H9 (cell line): ENCODE data around the gene TRAK1. TPM values are rescaled to one million over a fixed set of nuclear protein-coding genes. Genes with fewer than 3 reads are reported as not detected.

Source experiments
- DNase-seq: peaks from one replicate; pipeline ENCODE4 v3.0.0-alpha.2; 2017
- H2AFZ ChIP-seq: one replicate; pipeline ENCODE4 v1.6.1; 2013; ENCODE audit warnings: mild to moderate bottlenecking, low read length, control low read depth, moderate library complexity
- H2AK5ac ChIP-seq: 2 replicates; pipeline ENCODE4 v1.6.1; 2013; ENCODE audit warnings: low read length, control low read depth, mixed read lengths; ENCODE audit not compliant: insufficient read length
- H2BK120ac ChIP-seq: one replicate; pipeline ENCODE4 v1.6.1; 2013; ENCODE audit warnings: low read depth, mild to moderate bottlenecking, low read length, control low read depth, inconsistent platforms; ENCODE audit not compliant: poor library complexity, severe bottlenecking
- H2BK12ac ChIP-seq: 2 replicates; pipeline ENCODE4 v1.6.1; 2013; ENCODE audit warnings: low read length, control low read depth, mixed read lengths, low read depth; ENCODE audit not compliant: insufficient read length
- H2BK15ac ChIP-seq: 2 replicates; pipeline ENCODE4 v1.6.1; 2013; ENCODE audit warnings: low read depth, low read length, control low read depth
- H2BK20ac ChIP-seq: one replicate; pipeline ENCODE4 v1.6.1; 2013; ENCODE audit warnings: low read depth, mild to moderate bottlenecking, low read length, control low read depth, inconsistent platforms; ENCODE audit not compliant: poor library complexity, severe bottlenecking
- H2BK5ac ChIP-seq: 2 replicates; pipeline ENCODE4 v1.6.1; 2013; ENCODE audit warnings: low read length, control low read depth, mixed read lengths; ENCODE audit not compliant: insufficient read length
- H3K14ac ChIP-seq: 2 replicates; pipeline ENCODE4 v1.6.1; 2013; ENCODE audit warnings: low read length, control low read depth; ENCODE audit not compliant: insufficient read depth
- H3K18ac ChIP-seq: 2 replicates; pipeline ENCODE4 v1.6.1; 2013; ENCODE audit warnings: low read depth, mild to moderate bottlenecking, mixed read lengths, low read length, control low read depth; ENCODE audit not compliant: insufficient read length
- H3K23ac ChIP-seq: 2 replicates; pipeline ENCODE4 v1.6.1; 2013; ENCODE audit warnings: low read length, control low read depth, mixed read lengths, low read depth; ENCODE audit not compliant: insufficient read length
- H3K23me2 ChIP-seq: 2 replicates; pipeline ENCODE4 v1.6.1; 2013; ENCODE audit warnings: low read depth, mild to moderate bottlenecking, mixed read lengths, low read length, control low read depth; ENCODE audit not compliant: insufficient read length, poor library complexity, severe bottlenecking
- H3K27ac ChIP-seq: 2 replicates; pipeline ENCODE4 v1.5.1; 2013; ENCODE audit warnings: low read length, control low read depth, mixed read lengths, low read depth; ENCODE audit not compliant: insufficient read length
- H3K27me3 ChIP-seq: 2 replicates; pipeline ENCODE4 v1.6.1; 2013; ENCODE audit warnings: low read length, control low read depth, inconsistent platforms; ENCODE audit not compliant: insufficient read depth
- H3K4ac ChIP-seq: 2 replicates; pipeline ENCODE4 v1.6.1; 2013; ENCODE audit warnings: low read depth, mild to moderate bottlenecking, control low read depth, inconsistent platforms, low read length, moderate library complexity
- H3K4me1 ChIP-seq: 2 replicates; pipeline ENCODE4 v1.6.1; 2013; ENCODE audit warnings: low read length, control low read depth, inconsistent platforms; ENCODE audit not compliant: insufficient read depth
- H3K4me2 ChIP-seq: 2 replicates; pipeline ENCODE4 v1.6.1; 2013; ENCODE audit warnings: low read length, control low read depth, mixed read lengths; ENCODE audit not compliant: insufficient read length, insufficient read depth
- H3K56ac ChIP-seq: 2 replicates; pipeline ENCODE4 v1.6.1; 2013; ENCODE audit warnings: low read depth, mild to moderate bottlenecking, mixed read lengths, low read length, control low read depth; ENCODE audit not compliant: insufficient read length
- H3K79me1 ChIP-seq: 2 replicates; pipeline ENCODE4 v1.6.1; 2013; ENCODE audit warnings: low read depth, mild to moderate bottlenecking, moderate library complexity, low read length, control low read depth, inconsistent platforms; ENCODE audit not compliant: insufficient read depth, poor library complexity, severe bottlenecking
- H3K79me2 ChIP-seq: 2 replicates; pipeline ENCODE4 v1.6.1; 2013; ENCODE audit warnings: low read length, control low read depth, inconsistent platforms; ENCODE audit not compliant: insufficient read depth
- H3K9ac ChIP-seq: 2 replicates; pipeline ENCODE4 v1.6.1; 2013; ENCODE audit warnings: low read length, control low read depth, mixed read lengths; ENCODE audit not compliant: insufficient read length; ENCODE audit errors: extremely low read depth
- H3K9me3 ChIP-seq: one replicate; pipeline ENCODE4 v1.6.1; 2013; ENCODE audit warnings: low read depth, low read length, inconsistent platforms; ENCODE audit not compliant: control insufficient read depth
- H3T11ph ChIP-seq: one replicate; pipeline ENCODE4 v1.6.1; 2013; ENCODE audit warnings: mild to moderate bottlenecking, low read length, control low read depth, inconsistent platforms
- H4K20me1 ChIP-seq: one replicate; pipeline ENCODE4 v1.6.1; 2013; ENCODE audit not compliant: control insufficient read depth, insufficient read length, insufficient read depth
- H4K5ac ChIP-seq: 2 replicates; pipeline ENCODE4 v1.6.1; 2013; ENCODE audit warnings: low read depth, mild to moderate bottlenecking, mixed read lengths, low read length, control low read depth; ENCODE audit not compliant: insufficient read length
- H4K8ac ChIP-seq: replicated peaks from 2 replicates; pipeline ENCODE4 v1.6.1; 2013; ENCODE audit warnings: low read length, control low read depth, mixed read lengths, low read depth; ENCODE audit not compliant: insufficient read length
- H4K91ac ChIP-seq: 2 replicates; pipeline ENCODE4 v1.6.1; 2013; ENCODE audit warnings: low read depth, mild to moderate bottlenecking, moderate library complexity, mixed read lengths, low read length, control low read depth; ENCODE audit not compliant: insufficient read length
- H3K27ac Mint-ChIP-seq, 3 experiments: 2 replicates in 2 of 3; 3 replicates in 1 of 3; pipeline ENCODE4 v1.8.0; 2020 to 2021; ENCODE audit warnings: mixed read lengths in 3 of 3, mild to moderate bottlenecking in 1 of 3, moderate library complexity in 1 of 3
- H3K27me3 Mint-ChIP-seq: 2 replicates; pipeline ENCODE4 v1.8.0; 2021; ENCODE audit warnings: low read depth, mild to moderate bottlenecking, moderate library complexity, mixed read lengths
- H3K36me3 Mint-ChIP-seq, 3 experiments: 2 replicates in 2 of 3; 3 replicates in 1 of 3; pipeline ENCODE4 v1.8.0; 2020 to 2021; ENCODE audit warnings: low read depth in 3 of 3, mixed read lengths in 3 of 3; ENCODE audit not compliant: insufficient read depth in 1 of 3
- H3K4me1 Mint-ChIP-seq, 2 experiments: 2 replicates each; pipeline ENCODE4 v1.8.0; 2020; ENCODE audit warnings: mixed read lengths in 2 of 2
- H3K4me3 Mint-ChIP-seq, 2 experiments: 2 replicates in 1 of 2; 3 replicates in 1 of 2; pipeline ENCODE4 v1.8.0; 2020 to 2021; ENCODE audit warnings: mild to moderate bottlenecking in 2 of 2, mixed read lengths in 2 of 2, moderate library complexity in 1 of 2
- H3K9me3 Mint-ChIP-seq, 2 experiments: 2 replicates in 1 of 2; 3 replicates in 1 of 2; pipeline ENCODE4 v1.8.0; 2020; ENCODE audit warnings: mild to moderate bottlenecking in 2 of 2, mixed read lengths in 2 of 2, moderate library complexity in 1 of 2
- WGBS: extraction: QIAGEN DNeasy Blood & Tissue Kit; methylation state at CpG from one replicate; pipeline ENCODE4 v1.1.7; 2013; ENCODE audit warnings: missing lambda C conversion rate, low lambda C conversion rate, mixed read lengths; ENCODE audit not compliant: insufficient read length; ENCODE audit errors: extremely low coverage; 5-methylcytosine and 5-hydroxymethylcytosine counted together
- total RNA-seq: library from RNA; stranded (reverse); gene quantifications from 2 replicates; pipeline ENCODE4 v1.2.1, GENCODE V29; 2021
- TF ChIP-seq, protein P1 (sequence below): fragments of 200-600 bp; sonication (generic); conservative IDR thresholded peaks from 3 replicates; pipeline ENCODE4 v1.8.0; 2021; ENCODE audit warnings: antibody characterized with exemption, mild to moderate bottlenecking

Gene TRAK1
- total RNA-seq, 1 experiment from 2014 or later = 34.2 TPM

DNA sequence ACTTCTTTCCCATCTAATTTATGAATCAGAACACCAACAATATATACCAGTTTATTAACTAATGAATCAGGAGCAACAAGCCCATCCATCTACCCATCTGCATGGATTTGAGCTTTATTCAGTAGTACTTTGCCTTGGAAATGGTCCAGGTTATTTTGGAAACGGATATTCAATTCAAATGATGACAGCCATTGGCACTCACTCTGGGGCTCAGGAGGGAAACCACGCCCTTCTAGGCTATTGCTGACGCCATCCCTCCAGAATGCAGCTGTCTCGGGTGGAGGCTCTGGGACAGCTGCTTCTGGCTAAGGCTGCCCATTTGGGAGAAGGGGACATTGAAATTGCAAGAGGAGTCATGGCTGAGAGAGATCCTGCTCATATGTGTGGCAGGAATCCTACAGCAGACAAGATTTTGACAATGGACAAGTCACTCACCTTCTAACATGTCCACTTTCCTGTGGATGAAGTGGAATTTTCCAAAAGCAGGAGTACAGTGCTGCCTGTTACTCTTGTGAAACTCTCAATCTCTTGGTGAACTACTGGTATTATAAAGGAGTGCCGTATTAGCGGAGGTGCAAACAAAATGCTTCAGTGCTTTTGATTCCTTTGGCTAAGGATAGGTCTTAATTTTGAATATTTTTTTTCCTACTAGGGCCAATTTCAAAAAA lies 29.3 kb upstream of the TRAK1 start:
- Histone ChIP-seq H3K27me3 (no peaks in the 10 kb centered on the region), H4K91ac (no peak overlapping the region), H2BK12ac (peak overlapping the region; percentile 98), H3K27ac (peak overlapping the region; percentile 81), H2BK15ac (peak overlapping the region; percentile 57), H3K23me2 (no peaks in the 10 kb centered on the region), H4K8ac (no peak overlapping the region), H3K9me3 (no peaks in the 10 kb centered on the region), H2AFZ (no peak overlapping the region), H4K20me1 (peaks cover 3% of the 10 kb centered on the region), H3K4ac (no peak overlapping the region; the same call in 1 of the 2 replicates), H3K23ac (no peak overlapping the region), H3K9ac (no peak overlapping the region), H2BK5ac (peak overlapping the region; percentile 82), H3T11ph (no peak overlapping the region), H3K4me2 (no peak overlapping the region), H3K56ac (no peak overlapping the region), H2AK5ac (peak overlapping the region; percentile 88), H3K18ac (peak overlapping the region; percentile 82), H3K79me2 (no peaks in the 10 kb centered on the region; the same call in 1 of the 2 replicates), H3K4me1 (peaks cover 11% of the 10 kb centered on the region; the same call in 1 of the 2 replicates), H2BK120ac (peak overlapping the region; percentile 51), H3K79me1 (no peaks in the 10 kb centered on the region), H4K5ac (peak overlapping the region; percentile 73), H3K14ac (no peak overlapping the region), H2BK20ac (no peak overlapping the region)
- no CpG with 5 or more reads among the region's 6 CpGs for WGBS
- TF ChIP-seq, protein P1, sequence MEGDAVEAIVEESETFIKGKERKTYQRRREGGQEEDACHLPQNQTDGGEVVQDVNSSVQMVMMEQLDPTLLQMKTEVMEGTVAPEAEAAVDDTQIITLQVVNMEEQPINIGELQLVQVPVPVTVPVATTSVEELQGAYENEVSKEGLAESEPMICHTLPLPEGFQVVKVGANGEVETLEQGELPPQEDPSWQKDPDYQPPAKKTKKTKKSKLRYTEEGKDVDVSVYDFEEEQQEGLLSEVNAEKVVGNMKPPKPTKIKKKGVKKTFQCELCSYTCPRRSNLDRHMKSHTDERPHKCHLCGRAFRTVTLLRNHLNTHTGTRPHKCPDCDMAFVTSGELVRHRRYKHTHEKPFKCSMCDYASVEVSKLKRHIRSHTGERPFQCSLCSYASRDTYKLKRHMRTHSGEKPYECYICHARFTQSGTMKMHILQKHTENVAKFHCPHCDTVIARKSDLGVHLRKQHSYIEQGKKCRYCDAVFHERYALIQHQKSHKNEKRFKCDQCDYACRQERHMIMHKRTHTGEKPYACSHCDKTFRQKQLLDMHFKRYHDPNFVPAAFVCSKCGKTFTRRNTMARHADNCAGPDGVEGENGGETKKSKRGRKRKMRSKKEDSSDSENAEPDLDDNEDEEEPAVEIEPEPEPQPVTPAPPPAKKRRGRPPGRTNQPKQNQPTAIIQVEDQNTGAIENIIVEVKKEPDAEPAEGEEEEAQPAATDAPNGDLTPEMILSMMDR = no peak
- no peak overlapping the region for H3K4me3 Mint-ChIP-seq
- H3K9me3 Mint-ChIP-seq = no peaks in the 10 kb centered on the region
- peaks cover 63 to 69% of the 10 kb centered on the region in 2 experiments for H3K4me1 Mint-ChIP-seq
- peak overlapping the region; percentile 35 to 93 (median 91); a peak in 6 of 7 replicates for H3K27ac Mint-ChIP-seq
- H3K36me3 Mint-ChIP-seq = no peaks in the 10 kb centered on the region
- no peaks in the 10 kb centered on the region for H3K27me3 Mint-ChIP-seq
- peak; percentile 73 for DNase-seq
